ENCODE data around the gene NME8. TPM values are rescaled to one million over a fixed set of nuclear protein-coding genes. Genes with fewer than 3 reads are reported as not detected.

NME8 gene
- total RNA-seq, 3 donors from 2014 or later (not counting 1 experiment from before 2014, with no cell fraction given), result 23.5 to 37.0 (median 27.1) TPM

GRCh38 chr7:37932543-37932942 is 84.1 kb downstream of the NME8 start:
- no peaks in the 10 kb centered on the region for H3K9me3 Mint-ChIP-seq
- no peak for ATAC-seq
- peaks cover 8% of the 10 kb centered on the region for H3K36me3 Mint-ChIP-seq
- intact Hi-C loops (cut with micrococcal nuclease), result no loop called here
- no peak overlapping the region for H3K27ac Mint-ChIP-seq
- no peaks in the 10 kb centered on the region for H3K4me1 Mint-ChIP-seq
- H3K4me3 ChIP-seq (ENCODE audit: low read length), result no peak overlapping the region
- no peak overlapping the region for H3K4me3 Mint-ChIP-seq
- H3K4me1 ChIP-seq (ENCODE audit: control insufficient read depth, insufficient read depth, low read length), result no peaks in the 10 kb centered on the region
- no peaks in the 10 kb centered on the region for H3K9me3 ChIP-seq (ENCODE audit: control insufficient read depth, insufficient read depth, low read length)
- no peaks in the 10 kb centered on the region for H3K27me3 Mint-ChIP-seq (ENCODE audit: low read depth in 2 of 2)
- TF ChIP-seq CTCF (IDR thresholded peaks at IDR 0.05), result no peak
- 81% methylated on average over 2 of the region's 2 CpGs for WGBS (ENCODE audit: insufficient coverage)
- no peak for DNase-seq
- no peak overlapping the region for H3K27ac ChIP-seq (ENCODE audit: low read length)
- H3K27me3 ChIP-seq (ENCODE audit: control insufficient read depth, insufficient read depth, low read length), result no peaks in the 10 kb centered on the region
- H3K36me3 ChIP-seq (ENCODE audit: control insufficient read depth, insufficient read depth, low read length), result no peaks in the 10 kb centered on the region

GRCh38 chr7:37933018-37933566 is 84.7 kb downstream of the NME8 start:
- DNase-seq, result no peak
- no peaks in the 10 kb centered on the region for H3K9me3 ChIP-seq (ENCODE audit: control insufficient read depth, insufficient read depth, low read length)
- H3K9me3 Mint-ChIP-seq, result no peaks in the 10 kb centered on the region
- no peak overlapping the region for H3K27ac Mint-ChIP-seq
- intact Hi-C loops (cut with micrococcal nuclease), result no loop called here
- ATAC-seq, result no peak
- no peaks in the 10 kb centered on the region for H3K27me3 ChIP-seq (ENCODE audit: control insufficient read depth, insufficient read depth, low read length)
- H3K4me1 ChIP-seq (ENCODE audit: control insufficient read depth, insufficient read depth, low read length), result no peaks in the 10 kb centered on the region
- TF ChIP-seq CTCF (IDR thresholded peaks at IDR 0.05), result no peak
- no peak overlapping the region for H3K4me3 ChIP-seq (ENCODE audit: low read length)
- no peaks in the 10 kb centered on the region for H3K36me3 ChIP-seq (ENCODE audit: control insufficient read depth, insufficient read depth, low read length)
- no peaks in the 10 kb centered on the region for H3K27me3 Mint-ChIP-seq (ENCODE audit: low read depth in 2 of 2)
- WGBS (ENCODE audit: insufficient coverage), result 96% methylated on average over 8 of the region's 9 CpGs
- H3K36me3 Mint-ChIP-seq, result peaks cover 8% of the 10 kb centered on the region
- no peak overlapping the region for H3K4me3 Mint-ChIP-seq
- no peak overlapping the region for H3K27ac ChIP-seq (ENCODE audit: low read length)
- no peaks in the 10 kb centered on the region for H3K4me1 Mint-ChIP-seq

- no peak overlapping the region for H3K27ac Mint-ChIP-seq
These were observed 94.7 kb downstream of the NME8 start for GRCh38 chr7:37942934-37943610.

More at GRCh38 chr7:37942934-37943610, 94.7 kb downstream of the NME8 start:
- no peaks in the 10 kb centered on the region for H3K36me3 Mint-ChIP-seq
- ATAC-seq, result no peak
- WGBS (ENCODE audit: insufficient coverage), result 83% methylated on average over 11 of the region's 12 CpGs
- no peak for TF ChIP-seq CTCF (IDR thresholded peaks at IDR 0.05)
- no peaks in the 10 kb centered on the region for H3K27me3 ChIP-seq (ENCODE audit: control insufficient read depth, insufficient read depth, low read length)
- H3K4me1 ChIP-seq (ENCODE audit: control insufficient read depth, insufficient read depth, low read length), result no peaks in the 10 kb centered on the region
- H3K4me3 ChIP-seq (ENCODE audit: low read length), result no peak overlapping the region
- no peaks in the 10 kb centered on the region for H3K9me3 Mint-ChIP-seq
- H3K36me3 ChIP-seq (ENCODE audit: control insufficient read depth, insufficient read depth, low read length), result no peaks in the 10 kb centered on the region
- no peak overlapping the region for H3K4me3 Mint-ChIP-seq
- intact Hi-C loops (cut with micrococcal nuclease), result no loop called here
- H3K4me1 Mint-ChIP-seq, result no peaks in the 10 kb centered on the region
- H3K27me3 Mint-ChIP-seq (ENCODE audit: low read depth in 2 of 2), result no peaks in the 10 kb centered on the region
- H3K9me3 ChIP-seq (ENCODE audit: control insufficient read depth, insufficient read depth, low read length), result no peaks in the 10 kb centered on the region
- DNase-seq, result no peak
- H3K27ac ChIP-seq (ENCODE audit: low read length), result no peak overlapping the region

Data from natural killer cell (primary cell).